ENCODE results near the gene HTR2C. TPM values are rescaled to one million over a fixed set of nuclear protein-coding genes. Genes with fewer than 3 reads are reported as not detected.

HTR2C gene
- total RNA-seq, 1 experiment from 2014 or later, result 1.7 TPM

DNA sequence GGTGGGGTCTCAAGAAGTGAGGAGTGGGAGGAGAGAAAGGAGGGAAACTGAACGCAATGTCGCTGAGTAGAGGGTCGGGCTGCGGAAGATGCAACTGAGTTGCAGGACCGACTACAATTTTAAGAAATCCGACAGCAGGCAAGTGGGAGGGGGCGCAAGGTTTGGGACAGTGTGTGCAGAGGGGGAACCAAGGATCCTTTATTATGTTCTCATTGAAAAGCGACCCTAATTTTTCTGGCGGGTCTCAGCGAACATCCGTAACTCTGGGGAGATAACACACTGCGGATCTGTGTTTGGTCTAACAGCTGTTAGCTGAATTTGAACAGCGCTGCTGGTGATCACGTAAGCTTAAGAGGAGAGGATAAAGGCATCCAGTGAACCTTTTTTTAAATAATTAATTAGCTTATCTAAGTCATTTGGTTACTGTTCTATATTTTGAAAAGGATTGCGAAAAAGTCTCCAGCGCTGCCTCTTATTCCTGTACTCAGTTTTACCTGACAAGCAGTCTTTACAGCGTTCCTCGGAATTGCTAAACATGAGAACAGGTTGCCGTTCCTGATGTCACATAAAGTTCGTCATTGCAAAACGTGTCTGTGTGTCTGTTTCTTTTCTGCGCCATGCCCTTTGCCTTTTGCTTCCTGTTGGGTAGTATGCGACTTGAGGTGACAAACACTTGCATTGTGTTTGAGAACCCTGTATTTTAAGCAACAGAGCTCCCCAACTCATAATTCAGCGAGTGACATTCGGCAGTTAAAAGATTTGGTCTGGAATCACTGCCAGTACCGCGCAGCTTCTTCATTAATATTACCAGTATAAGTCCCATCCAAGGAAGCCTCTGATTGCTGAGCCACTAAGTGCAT lies 1.3 kb downstream of the HTR2C start:
- DNase-seq (ENCODE audit: low spot score) (no peak), ATAC-seq (peak; percentile 8)
- Mint-ChIP-seq H3K4me3 (peak overlapping the region; percentile 76), H3K4me1 (peaks cover 44% of the 10 kb centered on the region), H3K27me3 (ENCODE audit: low read depth) (peaks cover 58% of the 10 kb centered on the region), H3K27ac (peak overlapping the region; percentile 93), H3K36me3 (peaks cover under 1% of the 10 kb centered on the region; the same call in 1 of the 2 replicates), H3K9me3 (no peaks in the 10 kb centered on the region)
- CTCF ChIA-PET, result interaction anchor here (1.1 to 1.8 kb wide), 2 partner anchors 375 to 529 kb away, joined by 3 to 5 read pairs; no protein-coding TSS in a partner anchor
- TF ChIP-seq, protein P1, sequence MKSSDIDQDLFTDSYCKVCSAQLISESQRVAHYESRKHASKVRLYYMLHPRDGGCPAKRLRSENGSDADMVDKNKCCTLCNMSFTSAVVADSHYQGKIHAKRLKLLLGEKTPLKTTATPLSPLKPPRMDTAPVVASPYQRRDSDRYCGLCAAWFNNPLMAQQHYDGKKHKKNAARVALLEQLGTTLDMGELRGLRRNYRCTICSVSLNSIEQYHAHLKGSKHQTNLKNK (CRISPR knock-in tag; IDR thresholded peaks at IDR 0.05), result peak; percentile 94
- TF ChIP-seq NR2C2 (CRISPR knock-in tag; IDR thresholded peaks at IDR 0.05) (no peak), CREM (CRISPR knock-in tag; IDR thresholded peaks at IDR 0.05) (no peak), ESRRA (CRISPR knock-in tag; IDR thresholded peaks at IDR 0.05; ENCODE audit: borderline replicate concordance) (no peak), NFATC4 (CRISPR knock-in tag; IDR thresholded peaks at IDR 0.05) (peak; percentile 69; the same call in 1 of the 2 replicates), CREB1 (CRISPR knock-in tag; IDR thresholded peaks at IDR 0.05) (no peak), ELF4 (CRISPR knock-in tag; IDR thresholded peaks at IDR 0.05; ENCODE audit: low read depth) (no peak), GABPB1 (CRISPR knock-in tag; IDR thresholded peaks at IDR 0.05) (no peak), ZNF416 (CRISPR knock-in tag; IDR thresholded peaks at IDR 0.05) (peak; percentile 58; the same call in 1 of the 2 replicates), ETV6 (CRISPR knock-in tag; IDR thresholded peaks at IDR 0.05) (no peak), CBFB (CRISPR knock-in tag; IDR thresholded peaks at IDR 0.05; ENCODE audit: low read depth) (no peak), EMX1 (CRISPR knock-in tag; IDR thresholded peaks at IDR 0.05) (no peak), ZNF317 (CRISPR knock-in tag; IDR thresholded peaks at IDR 0.05; ENCODE audit: borderline replicate concordance, low read depth) (no peak), KAT7 (CRISPR knock-in tag; IDR thresholded peaks at IDR 0.05; ENCODE audit: borderline replicate concordance) (no peak), TP53 (CRISPR knock-in tag; IDR thresholded peaks at IDR 0.05) (0 out of 2 replicates have a peak, but pooled peaks have one; percentile 2), FOXJ3 (CRISPR knock-in tag; IDR thresholded peaks at IDR 0.05; ENCODE audit: borderline replicate concordance) (no peak)
- TF ChIP-seq, protein P2, sequence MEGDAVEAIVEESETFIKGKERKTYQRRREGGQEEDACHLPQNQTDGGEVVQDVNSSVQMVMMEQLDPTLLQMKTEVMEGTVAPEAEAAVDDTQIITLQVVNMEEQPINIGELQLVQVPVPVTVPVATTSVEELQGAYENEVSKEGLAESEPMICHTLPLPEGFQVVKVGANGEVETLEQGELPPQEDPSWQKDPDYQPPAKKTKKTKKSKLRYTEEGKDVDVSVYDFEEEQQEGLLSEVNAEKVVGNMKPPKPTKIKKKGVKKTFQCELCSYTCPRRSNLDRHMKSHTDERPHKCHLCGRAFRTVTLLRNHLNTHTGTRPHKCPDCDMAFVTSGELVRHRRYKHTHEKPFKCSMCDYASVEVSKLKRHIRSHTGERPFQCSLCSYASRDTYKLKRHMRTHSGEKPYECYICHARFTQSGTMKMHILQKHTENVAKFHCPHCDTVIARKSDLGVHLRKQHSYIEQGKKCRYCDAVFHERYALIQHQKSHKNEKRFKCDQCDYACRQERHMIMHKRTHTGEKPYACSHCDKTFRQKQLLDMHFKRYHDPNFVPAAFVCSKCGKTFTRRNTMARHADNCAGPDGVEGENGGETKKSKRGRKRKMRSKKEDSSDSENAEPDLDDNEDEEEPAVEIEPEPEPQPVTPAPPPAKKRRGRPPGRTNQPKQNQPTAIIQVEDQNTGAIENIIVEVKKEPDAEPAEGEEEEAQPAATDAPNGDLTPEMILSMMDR (IDR thresholded peaks at IDR 0.05), result no peak
- TF ChIP-seq, protein P3, sequence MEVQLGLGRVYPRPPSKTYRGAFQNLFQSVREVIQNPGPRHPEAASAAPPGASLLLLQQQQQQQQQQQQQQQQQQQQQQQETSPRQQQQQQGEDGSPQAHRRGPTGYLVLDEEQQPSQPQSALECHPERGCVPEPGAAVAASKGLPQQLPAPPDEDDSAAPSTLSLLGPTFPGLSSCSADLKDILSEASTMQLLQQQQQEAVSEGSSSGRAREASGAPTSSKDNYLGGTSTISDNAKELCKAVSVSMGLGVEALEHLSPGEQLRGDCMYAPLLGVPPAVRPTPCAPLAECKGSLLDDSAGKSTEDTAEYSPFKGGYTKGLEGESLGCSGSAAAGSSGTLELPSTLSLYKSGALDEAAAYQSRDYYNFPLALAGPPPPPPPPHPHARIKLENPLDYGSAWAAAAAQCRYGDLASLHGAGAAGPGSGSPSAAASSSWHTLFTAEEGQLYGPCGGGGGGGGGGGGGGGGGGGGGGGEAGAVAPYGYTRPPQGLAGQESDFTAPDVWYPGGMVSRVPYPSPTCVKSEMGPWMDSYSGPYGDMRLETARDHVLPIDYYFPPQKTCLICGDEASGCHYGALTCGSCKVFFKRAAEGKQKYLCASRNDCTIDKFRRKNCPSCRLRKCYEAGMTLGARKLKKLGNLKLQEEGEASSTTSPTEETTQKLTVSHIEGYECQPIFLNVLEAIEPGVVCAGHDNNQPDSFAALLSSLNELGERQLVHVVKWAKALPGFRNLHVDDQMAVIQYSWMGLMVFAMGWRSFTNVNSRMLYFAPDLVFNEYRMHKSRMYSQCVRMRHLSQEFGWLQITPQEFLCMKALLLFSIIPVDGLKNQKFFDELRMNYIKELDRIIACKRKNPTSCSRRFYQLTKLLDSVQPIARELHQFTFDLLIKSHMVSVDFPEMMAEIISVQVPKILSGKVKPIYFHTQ (CRISPR knock-in tag; IDR thresholded peaks at IDR 0.05), result peak; percentile 55; the same call in 1 of the 2 replicates
- TF ChIP-seq, protein P4, sequence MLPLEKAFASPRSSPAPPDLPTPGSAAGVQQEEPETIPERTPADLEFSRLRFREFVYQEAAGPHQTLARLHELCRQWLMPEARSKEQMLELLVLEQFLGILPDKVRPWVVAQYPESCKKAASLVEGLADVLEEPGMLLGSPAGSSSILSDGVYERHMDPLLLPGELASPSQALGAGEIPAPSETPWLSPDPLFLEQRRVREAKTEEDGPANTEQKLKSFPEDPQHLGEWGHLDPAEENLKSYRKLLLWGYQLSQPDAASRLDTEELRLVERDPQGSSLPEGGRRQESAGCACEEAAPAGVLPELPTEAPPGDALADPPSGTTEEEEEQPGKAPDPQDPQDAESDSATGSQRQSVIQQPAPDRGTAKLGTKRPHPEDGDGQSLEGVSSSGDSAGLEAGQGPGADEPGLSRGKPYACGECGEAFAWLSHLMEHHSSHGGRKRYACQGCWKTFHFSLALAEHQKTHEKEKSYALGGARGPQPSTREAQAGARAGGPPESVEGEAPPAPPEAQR (CRISPR knock-in tag; IDR thresholded peaks at IDR 0.05), result no peak
- TF ChIP-seq, protein P5, sequence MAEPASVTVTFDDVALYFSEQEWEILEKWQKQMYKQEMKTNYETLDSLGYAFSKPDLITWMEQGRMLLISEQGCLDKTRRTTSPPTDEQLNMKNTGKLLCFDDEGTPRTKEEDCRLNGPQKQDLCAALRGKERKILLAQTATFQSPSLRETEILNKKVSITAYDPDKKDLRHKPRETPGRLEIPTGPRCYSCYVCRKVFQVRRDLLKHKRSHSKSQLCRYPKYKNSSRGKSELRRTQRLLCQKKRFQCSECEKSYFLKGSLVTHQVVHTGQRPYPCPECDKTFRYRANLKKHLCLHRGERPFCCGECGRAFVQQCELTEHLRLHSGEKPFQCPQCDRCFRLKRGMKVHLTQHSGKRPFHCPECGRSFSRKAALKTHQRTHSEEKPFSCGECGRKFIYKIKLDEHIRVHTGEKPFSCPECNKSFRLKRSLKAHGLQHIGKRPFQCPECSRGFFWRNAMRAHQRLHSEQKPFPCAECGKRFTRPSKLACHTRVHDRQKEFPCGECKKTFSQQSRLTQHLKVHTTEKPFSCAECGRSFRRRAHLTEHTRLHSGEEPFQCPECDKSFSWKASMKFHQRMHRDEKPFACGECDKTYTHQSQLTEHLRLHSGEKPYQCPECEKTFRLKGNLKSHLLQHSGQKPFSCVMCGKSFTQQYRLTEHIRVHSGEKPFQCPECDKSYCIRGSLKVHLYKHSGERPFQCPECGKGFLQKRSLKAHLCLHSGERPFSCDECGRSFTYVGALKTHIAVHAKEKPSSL (CRISPR knock-in tag; conservative IDR thresholded peaks at IDR 0.05), result peak; percentile 55; the same call in 1 of the 2 replicates
- TF ChIP-seq, protein P6, sequence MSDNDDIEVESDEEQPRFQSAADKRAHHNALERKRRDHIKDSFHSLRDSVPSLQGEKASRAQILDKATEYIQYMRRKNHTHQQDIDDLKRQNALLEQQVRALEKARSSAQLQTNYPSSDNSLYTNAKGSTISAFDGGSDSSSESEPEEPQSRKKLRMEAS (CRISPR knock-in tag; IDR thresholded peaks at IDR 0.05), result no peak
- TF ChIP-seq, protein P7, sequence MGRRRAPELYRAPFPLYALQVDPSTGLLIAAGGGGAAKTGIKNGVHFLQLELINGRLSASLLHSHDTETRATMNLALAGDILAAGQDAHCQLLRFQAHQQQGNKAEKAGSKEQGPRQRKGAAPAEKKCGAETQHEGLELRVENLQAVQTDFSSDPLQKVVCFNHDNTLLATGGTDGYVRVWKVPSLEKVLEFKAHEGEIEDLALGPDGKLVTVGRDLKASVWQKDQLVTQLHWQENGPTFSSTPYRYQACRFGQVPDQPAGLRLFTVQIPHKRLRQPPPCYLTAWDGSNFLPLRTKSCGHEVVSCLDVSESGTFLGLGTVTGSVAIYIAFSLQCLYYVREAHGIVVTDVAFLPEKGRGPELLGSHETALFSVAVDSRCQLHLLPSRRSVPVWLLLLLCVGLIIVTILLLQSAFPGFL (CRISPR knock-in tag; IDR thresholded peaks at IDR 0.05; ENCODE audit: borderline replicate concordance), result no peak
- POLR2A ChIA-PET, result interaction anchor here (0.6 to 1.0 kb wide), 2 partner anchors 15 to 172 kb away, joined by 3 to 4 read pairs; no protein-coding TSS in a partner anchor

Measured in WTC11 (cell line).